Stimulated activated effector memory CD8-positive, alpha-beta T cell treated with anti-CD3 and anti-CD28 coated beads, Interleukin-12 subunit alpha, Interleukin-12 subunit beta, amount 100 ng/mL, for 72 hours (primary cell): ENCODE data around the gene LDLRAD2.

Experiments
- ATAC-seq: fragments of 150-1000 bp; cut with Tn5 transposase; 2 replicates; pipeline ENCODE4 v1.10.0; 2021
- DNase-seq, 2 donors: peaks; one replicate each; pipeline ENCODE4 v3.0.0; 2021 to 2022; ENCODE audit warnings: low spot score in 2 of 2
- H3K27ac Mint-ChIP-seq: one replicate; pipeline ENCODE4 v1.8.0; 2022; ENCODE audit warnings: mild to moderate bottlenecking, mixed read lengths
- H3K36me3 Mint-ChIP-seq: one replicate; pipeline ENCODE4 v1.8.0; 2022; ENCODE audit warnings: mild to moderate bottlenecking, mixed read lengths
- H3K4me1 Mint-ChIP-seq: one replicate; pipeline ENCODE4 v1.8.0; 2022; ENCODE audit warnings: mixed read lengths
- H3K4me3 Mint-ChIP-seq: one replicate; pipeline ENCODE4 v1.8.0; 2022; ENCODE audit warnings: mild to moderate bottlenecking, mixed read lengths
- H3K9me3 Mint-ChIP-seq: one replicate; pipeline ENCODE4 v1.8.0; 2022; ENCODE audit warnings: mixed read lengths

The LDLRAD2 gene

GRCh38 chr1:21840981-21841380 lies 28.9 kb downstream of the LDLRAD2 start:
- Mint-ChIP-seq H3K4me3 (no peak overlapping the region), H3K36me3 (no peaks in the 10 kb centered on the region), H3K9me3 (no peaks in the 10 kb centered on the region), H3K4me1 (no peaks in the 10 kb centered on the region), H3K27ac (no peak overlapping the region)
- ATAC-seq (no peak), DNase-seq (no peak)

GRCh38 chr1:21841852-21842466 lies 29.9 kb downstream of the LDLRAD2 start:
- no peak overlapping the region for H3K27ac Mint-ChIP-seq
- ATAC-seq: no peak
- H3K36me3 Mint-ChIP-seq: no peaks in the 10 kb centered on the region

GRCh38 chr1:21842606-21843162 lies 30.6 kb downstream of the LDLRAD2 start:
- ATAC-seq (no peak), DNase-seq (no peak)
- H3K4me3 Mint-ChIP-seq: no peak overlapping the region
- no peaks in the 10 kb centered on the region for H3K9me3 Mint-ChIP-seq
- no peaks in the 10 kb centered on the region for H3K4me1 Mint-ChIP-seq
- no peaks in the 10 kb centered on the region for H3K36me3 Mint-ChIP-seq
- H3K27ac Mint-ChIP-seq: no peak overlapping the region

More at GRCh38 chr1:21841852-21842466, 29.9 kb downstream of the LDLRAD2 start:
- Mint-ChIP-seq H3K9me3 (no peaks in the 10 kb centered on the region), H3K4me3 (no peak overlapping the region), H3K4me1 (no peaks in the 10 kb centered on the region)
- DNase-seq: no peak

- ATAC-seq: no peak
These were observed 31.1 kb downstream of the LDLRAD2 start for GRCh38 chr1:21843208-21843607.

GRCh38 chr1:21843996-21844395 lies 31.9 kb downstream of the LDLRAD2 start:
- ATAC-seq: no peak
- Mint-ChIP-seq H3K36me3 (no peaks in the 10 kb centered on the region), H3K4me3 (no peak overlapping the region), H3K9me3 (no peaks in the 10 kb centered on the region), H3K27ac (no peak overlapping the region), H3K4me1 (no peaks in the 10 kb centered on the region)
- DNase-seq: no peak

More at GRCh38 chr1:21843208-21843607, 31.1 kb downstream of the LDLRAD2 start:
- no peak for DNase-seq
- Mint-ChIP-seq H3K36me3 (no peaks in the 10 kb centered on the region), H3K27ac (no peak overlapping the region), H3K9me3 (no peaks in the 10 kb centered on the region), H3K4me3 (no peak overlapping the region), H3K4me1 (no peaks in the 10 kb centered on the region)

- Mint-ChIP-seq H3K4me3 (no peak overlapping the region), H3K27ac (no peak overlapping the region), H3K4me1 (no peaks in the 10 kb centered on the region), H3K36me3 (no peaks in the 10 kb centered on the region), H3K9me3 (no peaks in the 10 kb centered on the region)
- DNase-seq (no peak), ATAC-seq (no peak)
These were observed 33.9 kb downstream of the LDLRAD2 start for GRCh38 chr1:21845646-21846641.

- H3K9me3 Mint-ChIP-seq: no peaks in the 10 kb centered on the region
- ATAC-seq (no peak), DNase-seq (no peak)
- no peak overlapping the region for H3K27ac Mint-ChIP-seq
- no peak overlapping the region for H3K4me3 Mint-ChIP-seq
- no peaks in the 10 kb centered on the region for H3K36me3 Mint-ChIP-seq
- H3K4me1 Mint-ChIP-seq: peaks cover 5% of the 10 kb centered on the region
These were observed 35.4 kb downstream of the LDLRAD2 start for GRCh38 chr1:21847223-21848205.

GRCh38 chr1:21848524-21849174 lies 36.6 kb downstream of the LDLRAD2 start:
- Mint-ChIP-seq H3K4me1 (peaks cover 5% of the 10 kb centered on the region), H3K9me3 (no peaks in the 10 kb centered on the region), H3K36me3 (no peaks in the 10 kb centered on the region), H3K27ac (no peak overlapping the region), H3K4me3 (no peak overlapping the region)
- no peak for ATAC-seq
- no peak for DNase-seq

- Mint-ChIP-seq H3K4me3 (no peak overlapping the region), H3K9me3 (no peaks in the 10 kb centered on the region), H3K27ac (no peak overlapping the region), H3K36me3 (no peaks in the 10 kb centered on the region), H3K4me1 (peaks cover 5% of the 10 kb centered on the region)
- no peak for DNase-seq
- ATAC-seq: no peak
These were observed 38.0 kb downstream of the LDLRAD2 start for GRCh38 chr1:21849909-21850576.

- Mint-ChIP-seq H3K4me3 (no peak overlapping the region), H3K4me1 (peaks cover 5% of the 10 kb centered on the region), H3K27ac (no peak overlapping the region), H3K9me3 (no peaks in the 10 kb centered on the region), H3K36me3 (no peaks in the 10 kb centered on the region)
- DNase-seq (no peak), ATAC-seq (no peak)
These were observed 39.6 kb downstream of the LDLRAD2 start for GRCh38 chr1:21851430-21852250.

GRCh38 chr1:21852282-21853130 lies 40.4 kb downstream of the LDLRAD2 start:
- DNase-seq: no peak
- Mint-ChIP-seq H3K36me3 (no peaks in the 10 kb centered on the region), H3K4me1 (peaks cover 8% of the 10 kb centered on the region), H3K9me3 (no peaks in the 10 kb centered on the region), H3K27ac (no peak overlapping the region), H3K4me3 (no peak overlapping the region)
- ATAC-seq: peak; percentile 37

- H3K4me1 Mint-ChIP-seq: peaks cover 14% of the 10 kb centered on the region
- ATAC-seq (no peak), DNase-seq (no peak)
- no peaks in the 10 kb centered on the region for H3K9me3 Mint-ChIP-seq
- no peak overlapping the region for H3K4me3 Mint-ChIP-seq
- no peaks in the 10 kb centered on the region for H3K36me3 Mint-ChIP-seq
- no peak overlapping the region for H3K27ac Mint-ChIP-seq
These were observed 41.0 kb downstream of the LDLRAD2 start for GRCh38 chr1:21853131-21853427.
